Peyer's patch (tissue), 4 donors: ENCODE results near the gene RDH13.
"Not testable (repeated sequence)": the region's sequence is repeated elsewhere in the genome, so short reads cannot be mapped to it uniquely, and the experiment has no call there.

Source experiments
- CTCF ChIP-seq, 6 experiments: fragments of 450-650 bp in 4 of 6; fragments of 200-600 bp in 2 of 6; sonication (generic) in 1 of 6; IDR thresholded peaks; one replicate each; pipeline ENCODE4 v1.5.1; 2017 to 2019; ENCODE audit warnings: antibody characterized with exemption in 6 of 6, mild to moderate bottlenecking in 3 of 6, moderate library complexity in 1 of 6
- POLR2A ChIP-seq, 2 donors: fragments of 450-650 bp; IDR thresholded peaks; one replicate each; pipeline ENCODE4 v1.5.1; 2017; ENCODE audit warnings: antibody characterized with exemption in 2 of 2, mild to moderate bottlenecking in 2 of 2, moderate library complexity in 2 of 2

GRCh38 chr19:55007537-55007936 is 55.4 kb downstream of the RDH13 start:
- not testable (repeated sequence) for TF ChIP-seq CTCF, POLR2A (IDR thresholded peaks at IDR 0.05)
